ENCODE measurements around the gene SDHAF4.
"Not testable (repeated sequence)": the region's sequence is repeated elsewhere in the genome, so short reads cannot be mapped to it uniquely, and the experiment has no call there.

The SDHAF4 gene

DNA sequence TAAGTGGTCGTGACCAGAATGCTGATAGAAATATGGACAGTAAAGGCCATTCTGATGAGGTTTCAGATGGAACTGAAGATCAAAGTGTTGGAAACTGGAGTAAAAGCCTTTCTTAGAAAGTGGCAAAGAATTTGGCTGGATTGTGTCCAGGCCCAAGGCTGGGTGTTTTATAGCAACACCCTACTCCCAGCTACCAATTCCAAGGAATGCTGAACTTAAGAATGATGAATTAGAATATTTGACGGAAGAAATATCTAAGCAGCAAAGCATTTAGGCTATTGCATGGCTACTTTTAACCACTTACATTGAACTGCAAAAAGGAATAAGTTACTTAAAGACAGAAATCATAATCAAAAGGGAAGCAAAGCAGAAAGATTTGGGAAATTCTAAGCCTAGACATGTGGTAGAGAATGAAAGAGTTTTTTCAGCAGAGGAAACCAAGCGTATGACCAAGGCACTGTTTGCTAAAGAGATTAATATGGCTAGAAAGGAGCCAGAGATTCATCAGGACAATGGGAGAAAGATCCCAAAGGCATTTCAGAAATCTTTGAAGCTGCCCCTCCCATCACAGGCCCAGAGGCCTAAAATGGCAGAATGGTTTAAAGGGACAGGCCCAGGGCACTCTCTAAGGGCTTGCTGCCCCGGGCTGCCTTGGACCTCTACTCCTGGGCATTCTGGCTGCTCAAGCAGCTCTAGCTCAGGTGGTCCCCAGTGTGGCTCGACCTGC is 25.8 kb downstream of the SDHAF4 start:
- no peak for DNase-seq (ENCODE audit: low read depth)

DNA sequence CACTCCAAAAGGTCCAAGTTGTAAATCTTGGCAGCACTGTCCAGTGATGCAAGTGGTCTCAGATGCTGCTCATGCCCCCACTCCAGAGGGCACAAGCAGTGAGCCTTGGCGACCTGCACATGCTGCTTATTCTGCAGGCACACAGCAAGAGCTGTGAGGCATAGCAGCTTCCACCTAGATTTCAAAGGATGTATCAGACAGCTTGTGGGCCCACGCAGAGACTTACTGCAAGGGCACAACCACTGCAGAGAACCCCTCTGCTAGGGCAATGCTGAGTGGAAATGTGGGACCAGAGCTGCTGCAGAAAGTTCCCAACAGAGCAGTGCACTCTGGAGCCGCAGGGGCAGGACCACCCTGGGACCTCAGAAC is 26.4 kb downstream of the SDHAF4 start:
- DNase-seq (ENCODE audit: low read depth), result no peak

DNA sequence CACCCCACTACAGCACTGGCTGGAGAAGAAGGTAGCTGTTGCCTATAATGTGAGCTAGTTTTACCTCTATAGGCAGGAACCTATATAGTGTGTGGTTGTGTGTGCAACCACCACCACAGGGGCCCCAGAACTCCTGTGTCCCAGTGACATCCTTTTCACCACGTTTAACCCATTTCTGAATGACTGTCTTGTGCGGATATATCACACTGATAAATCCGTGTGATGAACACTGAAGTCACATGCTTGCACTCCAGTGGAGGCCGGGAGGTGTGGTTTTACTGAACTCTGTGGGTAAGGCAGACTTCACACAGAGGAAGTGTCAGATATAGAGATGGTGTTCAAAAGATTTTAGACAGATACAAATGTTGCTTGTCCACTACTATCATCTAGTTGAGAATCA is 32.5 kb downstream of the SDHAF4 start:
- DNase-seq (ENCODE audit: low read depth), result no peak

DNA sequence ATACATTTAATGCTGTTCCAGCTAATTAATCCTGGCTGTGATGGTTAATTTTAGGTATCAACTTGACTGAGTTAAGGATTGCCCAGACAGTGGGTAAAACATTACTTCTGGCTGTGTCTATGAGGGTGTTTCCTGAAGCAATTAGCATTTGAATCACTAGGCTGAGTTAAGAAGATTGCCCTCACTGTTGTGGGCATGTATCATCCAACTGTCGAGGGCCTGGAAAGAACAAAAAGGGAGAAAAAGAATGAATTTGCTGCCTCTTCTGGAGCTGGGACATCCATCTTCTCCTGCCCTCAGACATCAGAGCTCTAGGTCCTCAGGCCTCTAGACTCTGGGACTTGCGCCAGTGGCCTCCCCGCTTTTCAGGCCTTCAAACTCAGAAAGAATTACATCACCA is 34.3 kb downstream of the SDHAF4 start:
- no peak for DNase-seq (ENCODE audit: low read depth)

DNA sequence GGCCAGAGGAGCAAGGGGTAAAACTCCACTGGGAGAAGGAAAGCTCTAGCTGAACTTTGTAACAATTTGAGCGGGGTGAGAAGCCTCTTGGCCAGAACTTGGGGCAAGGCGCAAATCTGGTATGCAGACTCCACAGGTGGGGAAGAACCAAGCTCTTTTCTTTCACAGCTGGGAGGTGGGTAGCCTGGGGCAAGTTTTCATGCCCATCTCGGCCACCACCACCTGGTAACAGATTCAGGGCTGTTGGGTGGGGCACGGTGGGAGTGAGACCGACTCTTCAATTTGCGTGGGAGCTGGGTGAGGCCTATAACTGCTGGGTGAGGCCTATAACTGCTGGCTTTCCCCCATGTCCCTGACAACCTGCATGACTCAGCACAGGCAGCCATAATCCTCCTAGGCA is 37.5 kb downstream of the SDHAF4 start:
- no peak for DNase-seq (ENCODE audit: low read depth)

DNA sequence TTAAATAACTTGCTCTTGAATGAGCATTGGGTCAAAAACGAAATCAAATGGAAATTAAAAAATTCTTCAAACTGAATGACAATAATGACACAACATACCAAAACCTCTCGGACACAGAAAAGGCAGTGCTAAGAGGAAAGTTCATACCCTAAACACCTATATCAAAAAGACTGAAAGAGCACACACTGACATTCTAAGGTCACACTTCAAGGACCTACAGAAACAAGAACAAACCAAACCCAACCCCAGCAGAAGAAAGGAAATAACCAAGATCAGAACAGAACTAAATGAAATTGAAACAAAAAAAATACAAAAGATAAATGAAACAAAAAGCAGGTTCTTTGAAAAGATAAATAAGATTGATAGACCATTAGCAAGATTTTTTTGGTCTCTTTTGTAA is 40.6 kb downstream of the SDHAF4 start:
- not testable (repeated sequence) for DNase-seq (ENCODE audit: low read depth)

DNA sequence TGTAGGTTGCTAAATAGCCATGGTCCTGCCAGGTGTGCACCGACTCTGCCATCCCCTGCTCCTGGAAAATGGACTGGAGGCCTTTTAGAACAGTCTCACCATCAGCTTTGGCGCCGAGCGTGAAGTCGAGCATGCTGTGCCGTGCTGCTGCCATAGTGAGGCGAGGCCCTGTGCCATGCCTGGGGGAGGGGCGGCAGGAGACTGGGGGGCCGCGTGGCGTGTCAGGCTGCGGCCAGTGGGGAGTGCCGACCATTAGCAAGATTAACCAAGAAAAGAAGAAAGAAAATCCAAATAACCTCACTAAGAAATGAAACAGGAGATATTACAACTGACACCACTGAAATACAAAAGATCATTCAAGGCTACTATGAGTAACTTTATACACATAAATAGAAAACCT is 42.5 kb downstream of the SDHAF4 start:
- DNase-seq (ENCODE audit: low read depth), result not testable (repeated sequence)

DNA sequence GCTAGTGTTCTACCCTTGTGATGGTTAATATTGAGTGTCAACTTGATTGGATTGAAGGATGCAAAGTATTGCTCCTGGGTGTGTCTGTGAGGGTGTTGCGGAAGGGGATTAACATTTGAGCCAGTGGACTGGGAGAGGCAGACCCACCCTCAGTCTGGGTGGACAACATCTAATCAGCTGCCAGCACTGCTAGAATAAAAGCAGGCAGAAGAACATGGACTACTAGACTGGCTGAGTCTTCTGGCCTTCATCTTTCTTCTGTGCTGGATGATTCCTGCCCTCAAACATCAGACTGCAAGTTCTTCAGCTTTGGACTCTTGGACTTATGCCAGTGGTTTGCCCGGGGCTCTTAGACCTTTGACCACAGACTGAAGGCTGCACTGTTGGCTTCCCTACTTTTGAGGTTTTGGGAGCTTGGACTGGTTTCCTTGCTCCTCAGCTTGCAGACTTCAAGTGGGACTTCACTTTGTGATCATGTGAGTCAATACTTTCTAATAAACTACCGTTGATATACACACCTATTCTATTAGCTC is 50.1 kb downstream of the SDHAF4 start:
- DNase-seq (ENCODE audit: low read depth), result no peak

DNA sequence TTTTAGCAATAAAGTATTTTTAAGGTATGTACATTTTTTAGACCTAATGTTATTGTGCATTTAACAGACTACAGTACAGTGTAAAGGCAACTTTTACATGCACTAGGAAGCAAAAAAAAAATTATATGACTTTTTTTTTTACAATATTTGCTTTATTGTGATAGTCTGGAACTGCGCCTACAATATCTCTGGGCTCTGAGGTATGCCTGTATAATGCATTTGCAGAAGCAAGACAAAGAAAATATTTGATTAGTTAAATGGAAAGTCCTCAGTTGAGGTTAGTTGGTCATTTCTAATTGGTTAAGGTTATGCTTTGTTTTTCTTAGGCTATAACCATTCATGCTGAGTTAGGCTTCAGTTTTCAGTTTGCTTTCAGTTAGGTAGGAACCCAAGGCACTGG is 54.0 kb downstream of the SDHAF4 start:
- DNase-seq (ENCODE audit: low read depth), result no peak

DNA sequence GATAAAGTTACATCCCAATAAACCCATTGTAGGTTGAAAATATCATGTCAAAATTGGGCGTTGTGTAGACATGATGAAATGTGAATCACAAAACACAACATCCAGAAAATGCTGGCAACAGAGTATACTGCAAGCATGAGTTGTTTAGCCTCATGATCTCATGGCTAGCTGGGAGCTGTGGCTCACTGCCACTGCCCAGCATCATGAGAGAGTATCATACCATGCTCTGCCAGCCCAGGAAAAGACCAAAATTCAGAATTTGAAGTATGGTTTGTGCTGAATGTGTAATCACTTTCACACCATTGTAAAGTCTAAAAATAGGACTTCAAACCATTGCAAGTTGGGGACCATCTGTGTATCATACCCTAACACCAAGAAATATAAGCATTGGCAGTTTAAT is 55.7 kb downstream of the SDHAF4 start:
- no peak for DNase-seq (ENCODE audit: low read depth)

DNA sequence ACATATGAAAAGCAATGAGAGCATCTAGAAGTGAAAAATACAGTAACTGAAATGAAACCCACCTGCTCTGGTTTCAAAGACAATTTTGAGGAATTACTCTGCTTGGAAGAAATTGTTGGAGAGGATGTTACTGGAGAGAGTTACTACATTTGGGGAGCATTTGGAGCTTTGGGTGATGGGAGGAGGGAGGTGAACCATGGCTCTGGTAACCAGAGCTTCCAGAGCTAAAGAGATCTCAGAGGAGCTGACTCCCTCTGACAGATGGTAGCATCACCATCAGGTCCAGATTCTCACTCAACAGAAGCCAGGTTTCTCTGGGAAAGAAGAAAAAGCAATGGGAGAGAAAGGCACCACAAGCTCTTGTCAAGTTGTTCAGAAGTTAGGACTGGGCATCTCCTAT is 58.7 kb downstream of the SDHAF4 start:
- no peak for DNase-seq (ENCODE audit: low read depth)

DNA sequence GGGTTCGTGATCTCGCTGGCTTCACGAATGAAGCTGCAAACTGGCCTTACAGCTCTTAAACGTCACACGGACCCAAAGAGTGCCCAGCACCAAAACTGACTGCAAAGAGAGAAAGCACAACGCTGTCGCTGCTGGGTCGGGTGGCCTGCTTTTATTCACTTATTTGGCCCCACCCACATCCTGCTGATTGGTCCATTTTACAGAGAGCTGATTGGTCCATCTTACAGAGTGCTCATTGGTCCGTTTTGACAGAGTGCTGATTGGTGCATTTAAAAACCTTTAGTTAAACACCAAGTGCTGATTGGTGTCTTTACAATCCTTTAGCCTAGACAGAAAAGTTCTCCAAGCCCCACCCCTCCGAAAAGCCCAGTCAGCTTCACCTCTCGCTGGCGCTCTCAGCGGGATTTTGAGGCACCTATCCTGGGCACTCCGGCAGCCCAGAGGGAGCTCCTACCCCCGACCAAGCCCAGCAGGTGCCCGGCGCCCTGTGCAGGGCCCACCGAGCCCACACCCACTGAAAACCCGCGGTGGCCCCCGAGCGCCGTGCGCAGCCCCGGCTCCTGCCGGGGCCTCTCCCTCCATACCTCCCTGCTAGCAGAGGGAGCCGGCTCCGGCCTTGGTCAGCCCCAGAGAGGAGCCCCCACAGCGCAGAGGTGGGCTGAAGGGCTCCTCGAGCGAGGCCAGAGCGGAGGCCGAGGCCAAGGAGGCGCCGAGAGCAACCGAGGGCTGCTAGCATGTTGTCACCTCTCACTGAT is 60.9 kb downstream of the SDHAF4 start:
- no peak for DNase-seq (ENCODE audit: low read depth)

DNA sequence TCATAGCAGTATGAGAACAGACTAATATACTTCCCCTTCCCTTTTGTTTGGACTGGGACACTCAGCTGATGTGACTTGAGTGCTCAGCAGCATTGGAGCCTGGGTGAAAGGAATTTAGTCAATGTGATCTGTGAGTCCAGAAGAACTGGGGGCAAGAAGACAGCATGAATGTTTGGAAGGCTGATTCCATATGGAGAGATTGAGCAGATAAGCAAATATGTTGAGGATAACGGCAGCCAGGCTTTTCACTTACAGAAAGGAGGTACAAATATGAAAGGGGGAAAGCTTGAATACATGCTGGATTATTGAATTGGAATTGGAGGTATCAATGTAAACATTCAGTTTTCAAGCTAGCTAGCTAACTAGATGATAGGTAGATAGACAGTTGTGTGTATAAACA is 63.2 kb downstream of the SDHAF4 start:
- DNase-seq (ENCODE audit: low read depth), result no peak

DNA sequence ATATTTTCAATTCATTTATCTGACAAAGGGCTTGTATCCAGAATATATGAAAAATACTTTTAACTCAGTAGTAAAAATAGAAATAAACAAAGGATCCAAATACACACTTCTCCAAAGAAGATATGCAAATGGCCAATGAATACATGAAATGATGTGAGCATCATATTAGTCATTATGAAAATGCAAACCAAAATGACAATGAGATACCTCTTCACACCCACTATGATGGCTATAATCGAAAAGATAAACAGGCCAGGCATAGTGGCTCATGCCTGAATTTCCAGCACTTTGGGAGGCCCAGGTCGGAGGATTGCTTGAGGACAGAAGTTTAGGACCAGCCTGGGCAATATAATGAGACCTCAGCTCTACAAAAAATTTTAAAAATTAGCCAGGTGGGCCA is 67.1 kb downstream of the SDHAF4 start:
- DNase-seq (ENCODE audit: low read depth), result no peak

DNA sequence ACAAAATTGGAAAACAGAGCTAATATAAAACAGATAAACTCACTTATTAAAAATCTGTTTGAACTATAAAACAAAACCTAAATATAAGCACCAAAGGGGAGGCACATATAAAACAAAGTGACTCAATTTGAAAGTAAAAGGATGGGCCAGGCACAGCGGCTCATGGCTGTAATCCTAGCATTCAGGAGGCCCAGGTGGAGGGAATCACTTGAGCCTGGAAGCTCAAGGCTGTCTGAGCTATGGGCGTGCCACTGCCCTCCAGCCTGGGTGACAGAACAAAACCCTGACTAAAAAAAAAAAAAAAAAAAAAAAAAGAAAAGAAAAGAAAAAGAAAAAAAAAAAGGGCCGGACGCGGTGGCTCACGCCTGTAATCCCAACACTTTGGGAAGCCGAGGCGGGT is 69.9 kb downstream of the SDHAF4 start:
- DNase-seq (ENCODE audit: low read depth), result no peak

DNA sequence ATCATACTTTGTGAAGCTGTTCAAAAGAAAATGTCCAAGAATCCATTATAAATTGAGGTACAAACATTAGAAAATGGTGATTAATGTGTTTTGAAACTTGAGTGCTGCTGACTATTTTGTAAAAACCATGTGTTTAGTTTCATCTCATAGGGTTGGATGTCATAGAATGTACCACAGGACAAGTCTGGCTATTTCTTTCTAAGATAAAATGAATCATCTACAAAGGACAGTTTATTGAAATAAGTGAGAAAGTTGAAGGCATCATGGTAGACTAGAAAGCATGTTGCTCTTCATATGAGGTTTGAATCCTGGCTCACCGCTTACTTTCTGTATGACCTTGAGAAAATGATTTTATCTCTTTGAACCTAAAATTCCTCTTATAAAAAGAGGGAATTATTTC is 71.7 kb downstream of the SDHAF4 start:
- no peak for DNase-seq (ENCODE audit: low read depth)
